Panc1 (cell line): ENCODE results near the gene LEAP2. TPM values are rescaled to one million over a fixed set of nuclear protein-coding genes. Genes with fewer than 3 reads are reported as not detected.

Source experiments
- ATAC-seq: fragments of 200-7000 bp; cut with Tn5 transposase; 2 replicates; pipeline ENCODE4 v1.9.1; 2020; ENCODE audit warnings: mild to moderate bottlenecking, moderate library complexity
- BruUV-seq: library from RNA; stranded (reverse); fragments of 400-500 nt; replicated peaks from 2 replicates; lab custom pipeline; 2021; lab: Mats Ljungman, UMichigan
- CTCF ChIA-PET: fragments of 300-600 bp; sonication (Branson Sonifier 250); formaldehyde crosslinking; loops from one replicate; lab custom pipeline; 2022; ENCODE audit warnings: antibody characterized with exemption; lab: Charles Lee
- POLR2A ChIA-PET: fragments of 300-600 bp; sonication (Branson Sonifier 250); formaldehyde crosslinking; loops from one replicate; lab custom pipeline; 2022; ENCODE audit warnings: antibody characterized with exemption; lab: Charles Lee
- DNase-seq: peaks from one replicate; pipeline ENCODE4 v3.0.0-alpha.2; 2010; ENCODE audit warnings: low read depth, low spot score
- H3K27ac ChIP-seq: 2 replicates; pipeline ENCODE4 v1.5.1; 2011; ENCODE audit warnings: mild to moderate bottlenecking, low read length, inconsistent platforms
- H3K27me3 ChIP-seq: fragments of 200-500 bp; sonication (Bioruptor generic); 2 replicates; pipeline ENCODE4 v1.6.0; 2014; ENCODE audit warnings: low read length, inconsistent platforms; ENCODE audit not compliant: control insufficient read depth, insufficient read depth
- H3K36me3 ChIP-seq: fragments of 200-500 bp; sonication (Bioruptor generic); 2 replicates; pipeline ENCODE4 v1.5.1; 2014; ENCODE audit warnings: inconsistent platforms, mild to moderate bottlenecking, low read length, moderate library complexity; ENCODE audit not compliant: control insufficient read depth, insufficient read depth
- H3K4me1 ChIP-seq: 2 replicates; pipeline ENCODE4 v1.5.1; 2011; ENCODE audit warnings: inconsistent platforms, mild to moderate bottlenecking, low read length, moderate library complexity; ENCODE audit not compliant: control insufficient read depth, insufficient read depth
- H3K4me3 ChIP-seq, 2 experiments: 2 replicates each; pipeline ENCODE4 v1.5.1; 2011 to 2012; ENCODE audit warnings: low read depth in 2 of 2, low read length in 2 of 2, mild to moderate bottlenecking in 2 of 2, inconsistent platforms in 1 of 2, moderate library complexity in 1 of 2
- H3K9me3 ChIP-seq: fragments of 200-500 bp; sonication (Bioruptor generic); 2 replicates; pipeline ENCODE4 v1.5.1; 2014; ENCODE audit warnings: low read depth, mild to moderate bottlenecking, inconsistent platforms, low read length, moderate library complexity; ENCODE audit not compliant: control insufficient read depth, insufficient read depth
- CTCF ChIP-seq: fragments of 450-650 bp; IDR thresholded peaks from 2 replicates; pipeline ENCODE4 v1.5.1; 2017; ENCODE audit warnings: mild to moderate bottlenecking
- POLR2AphosphoS5 ChIP-seq: IDR thresholded peaks from 2 replicates; pipeline ENCODE4 v1.6.1; 2012; ENCODE audit warnings: mild to moderate bottlenecking, low read depth, low read length, moderate library complexity
- REST ChIP-seq, 2 experiments: IDR thresholded peaks; 2 replicates each; pipeline ENCODE4 v1.6.1; 2011 to 2012; ENCODE audit warnings: low read depth in 2 of 2, control low read depth in 1 of 2, low read length in 1 of 2, mild to moderate bottlenecking in 1 of 2, moderate library complexity in 1 of 2; ENCODE audit not compliant: insufficient read depth in 1 of 2
- SIN3A ChIP-seq: IDR thresholded peaks from 2 replicates; pipeline ENCODE4 v1.6.1; 2012; ENCODE audit warnings: low read depth, mild to moderate bottlenecking, low read length, moderate library complexity, borderline replicate concordance; ENCODE audit not compliant: insufficient read depth
- TCF7L2 ChIP-seq: IDR thresholded peaks from 2 replicates; pipeline ENCODE4 v1.6.1; 2011; ENCODE audit warnings: mild to moderate bottlenecking, low read depth, low read length, inconsistent platforms
- in situ Hi-C: cut with HindIII; loops from 2 replicates; pipeline ENCODE4 v1.10.0; 2016; ENCODE audit warnings: low sequenced_read_pairs, low pct_unique_long_range_greater_than_20kb
- intact Hi-C: fragments of 100-400 bp; cut with micrococcal nuclease; formaldehyde crosslinking; loops from one replicate; pipeline ENCODE4 v1.10.0; 2022; ENCODE audit not compliant: unreplicated experiment
- total RNA-seq: library from RNA; stranded (reverse); gene quantifications from one replicate; pipeline ENCODE4 v1.2.1, GENCODE V29; 2021; ENCODE audit not compliant: unreplicated experiment

LEAP2 gene
- total RNA-seq, 1 experiment from 2014 or later = 1.4 TPM

- ChIA-PET POLR2A (no interaction called here), CTCF (no interaction called here)
- TF ChIP-seq TCF7L2 (no peak), SIN3A (no peak), CTCF (no peak), REST (IDR thresholded peaks at IDR 0.05; ENCODE audit: insufficient read depth in 1 of 2, low read depth in 2 of 2, low read length in 1 of 2) (no peak), POLR2AphosphoS5 (no peak)
- in situ Hi-C loops (no loop called here), intact Hi-C loops (no loop called here)
- Histone ChIP-seq H3K27ac (no peak overlapping the region), H3K9me3 (no peaks in the 10 kb centered on the region), H3K27me3 (no peaks in the 10 kb centered on the region), H3K36me3 (peaks cover 32% of the 10 kb centered on the region), H3K4me1 (no peaks in the 10 kb centered on the region), H3K4me3 (no peak overlapping the region)
- DNase-seq (no peak), ATAC-seq (no peak)
- no TSS peak for BruUV-seq
Measured at GRCh38 chr5:132901730-132902129, 28.3 kb downstream of the LEAP2 start.

GRCh38 chr5:132905938-132906337 lies 32.5 kb downstream of the LEAP2 start:
- POLR2A ChIA-PET = no interaction called here
- CTCF ChIA-PET = no interaction called here
- Histone ChIP-seq H3K27me3 (no peaks in the 10 kb centered on the region), H3K9me3 (no peaks in the 10 kb centered on the region), H3K27ac (no peak overlapping the region), H3K36me3 (peaks cover 11% of the 10 kb centered on the region; the same call in 1 of the 2 replicates), H3K4me1 (no peaks in the 10 kb centered on the region), H3K4me3 (no peak overlapping the region)
- intact Hi-C loops = no loop called here
- no TSS peak for BruUV-seq
- ATAC-seq (peak; percentile 67), DNase-seq (no peak)
- in situ Hi-C loops = no loop called here
- peak; percentile 68; the same call in 1 of the 2 replicates for TF ChIP-seq TCF7L2
- TF ChIP-seq CTCF = no peak
- no peak for TF ChIP-seq REST (IDR thresholded peaks at IDR 0.05; ENCODE audit: insufficient read depth in 1 of 2, low read depth in 2 of 2, low read length in 1 of 2)
- TF ChIP-seq POLR2AphosphoS5 = no peak
